Measurements from ENCODE around the gene NUP210. TPM values are rescaled to one million over a fixed set of nuclear protein-coding genes. Genes with fewer than 3 reads are reported as not detected.

Gene NUP210
- total RNA-seq, 1 donor, result under 0.01 TPM

DNA sequence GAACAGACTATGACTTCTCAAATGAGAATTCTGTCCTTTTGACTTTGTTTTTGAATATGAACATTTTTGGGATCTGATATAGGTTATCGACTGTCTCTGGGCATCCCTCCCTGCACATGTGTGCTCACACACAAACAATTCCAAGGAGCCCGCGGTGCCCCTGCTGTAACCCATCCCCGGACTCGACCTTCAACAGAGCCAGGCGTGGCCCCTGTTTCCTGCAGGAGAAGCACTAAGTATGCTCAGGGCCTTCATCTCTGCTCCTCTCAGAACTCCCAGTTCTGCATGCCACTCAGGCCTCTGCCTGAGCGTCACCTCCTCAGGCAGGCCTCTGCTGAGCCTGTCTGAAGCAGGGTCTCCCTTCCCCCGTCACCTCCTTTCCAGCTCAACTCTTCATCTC lies 57.6 kb downstream of the NUP210 start:
- Histone ChIP-seq H2AFZ (ENCODE audit: low read length) (no peak overlapping the region), H3K36me3 (ENCODE audit: insufficient read depth, low read length) (no peaks in the 10 kb centered on the region), H3K79me2 (ENCODE audit: insufficient read depth, low read length) (no peaks in the 10 kb centered on the region), H4K20me1 (ENCODE audit: insufficient read depth, low read length) (no peaks in the 10 kb centered on the region), H3K27me3 (ENCODE audit: insufficient read depth, low read length) (peaks cover 4% of the 10 kb centered on the region), H3K4me2 (ENCODE audit: insufficient read depth, low read length) (no peak overlapping the region), H3K4me1 (ENCODE audit: insufficient read depth, low read length) (no peaks in the 10 kb centered on the region), H3K27ac (ENCODE audit: low read depth, low read length) (no peak overlapping the region), H3K9me3 (ENCODE audit: low read depth, low read length) (no peaks in the 10 kb centered on the region), H3K4me3 (ENCODE audit: insufficient read depth, low read length) (no peak overlapping the region)
- no peak for DNase-seq (ENCODE audit: insufficient read length, low spot score, missing footprints)
- TF ChIP-seq CTCF (IDR thresholded peaks at IDR 0.05; ENCODE audit: extremely low read depth, low read depth, low read length), result no peak

GRCh38 chr3:13359916-13360315 lies 60.2 kb downstream of the NUP210 start:
- Histone ChIP-seq H3K4me2 (ENCODE audit: insufficient read depth, low read length) (no peak overlapping the region), H3K9me3 (ENCODE audit: low read depth, low read length) (no peaks in the 10 kb centered on the region), H2AFZ (ENCODE audit: low read length) (no peak overlapping the region), H3K27ac (ENCODE audit: low read depth, low read length) (no peak overlapping the region), H4K20me1 (ENCODE audit: insufficient read depth, low read length) (no peaks in the 10 kb centered on the region), H3K27me3 (ENCODE audit: insufficient read depth, low read length) (peaks cover 9% of the 10 kb centered on the region), H3K4me1 (ENCODE audit: insufficient read depth, low read length) (no peaks in the 10 kb centered on the region), H3K4me3 (ENCODE audit: insufficient read depth, low read length) (no peak overlapping the region), H3K36me3 (ENCODE audit: insufficient read depth, low read length) (no peaks in the 10 kb centered on the region), H3K79me2 (ENCODE audit: insufficient read depth, low read length) (no peaks in the 10 kb centered on the region)
- TF ChIP-seq CTCF (IDR thresholded peaks at IDR 0.05; ENCODE audit: extremely low read depth, low read depth, low read length), result no peak
- DNase-seq (ENCODE audit: insufficient read length, low spot score, missing footprints), result no peak

DNA sequence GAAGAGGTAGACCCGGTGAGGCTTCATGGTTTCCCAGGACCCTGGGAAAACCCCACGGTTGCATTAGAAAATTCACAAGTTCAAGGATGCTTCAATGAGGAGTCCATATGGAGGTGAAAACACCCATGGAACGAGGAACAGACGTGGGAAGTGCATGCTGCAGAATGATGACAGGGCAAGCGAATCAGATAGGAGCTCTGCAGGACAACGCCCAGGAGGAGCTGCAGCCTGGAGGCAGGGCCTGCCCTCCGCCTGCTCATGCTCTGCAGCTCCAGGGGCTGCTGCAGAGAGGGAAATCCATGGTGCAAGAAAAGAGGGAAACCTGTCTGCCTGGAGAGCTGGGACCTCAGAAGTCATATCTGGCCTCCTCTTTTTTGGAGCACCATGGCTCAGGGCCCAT lies 61.5 kb downstream of the NUP210 start:
- no peak for DNase-seq (ENCODE audit: insufficient read length, low spot score, missing footprints)
- no peak for TF ChIP-seq CTCF (IDR thresholded peaks at IDR 0.05; ENCODE audit: extremely low read depth, low read depth, low read length)
- Histone ChIP-seq H3K36me3 (ENCODE audit: insufficient read depth, low read length) (no peaks in the 10 kb centered on the region), H4K20me1 (ENCODE audit: insufficient read depth, low read length) (no peaks in the 10 kb centered on the region), H3K9me3 (ENCODE audit: low read depth, low read length) (no peaks in the 10 kb centered on the region), H3K27ac (ENCODE audit: low read depth, low read length) (no peak overlapping the region), H3K79me2 (ENCODE audit: insufficient read depth, low read length) (no peaks in the 10 kb centered on the region), H3K4me2 (ENCODE audit: insufficient read depth, low read length) (no peak overlapping the region), H3K4me3 (ENCODE audit: insufficient read depth, low read length) (no peak overlapping the region), H3K27me3 (ENCODE audit: insufficient read depth, low read length) (peaks cover 11% of the 10 kb centered on the region), H3K4me1 (ENCODE audit: insufficient read depth, low read length) (no peaks in the 10 kb centered on the region), H2AFZ (ENCODE audit: low read length) (no peak overlapping the region)

DNA sequence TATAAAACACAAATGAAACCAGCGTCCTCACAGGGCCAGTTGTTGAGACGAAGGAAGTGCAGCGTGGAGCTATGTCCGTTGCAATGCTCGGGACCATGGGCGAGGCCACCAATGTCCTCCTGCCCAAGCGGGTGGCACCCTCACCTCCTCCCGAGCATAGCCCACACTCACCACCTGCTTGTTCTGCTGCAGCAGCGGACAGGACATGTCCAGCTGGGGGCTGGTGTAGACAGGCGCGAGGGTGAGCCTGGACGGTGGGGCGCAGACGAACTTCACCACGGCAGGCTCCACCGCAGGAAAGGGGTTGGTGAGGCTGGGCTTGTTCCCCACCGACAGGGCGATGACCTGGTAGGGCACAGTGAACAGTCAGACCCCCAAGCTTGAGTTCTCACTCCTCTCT lies 62.1 kb downstream of the NUP210 start:
- H3K4me1 ChIP-seq (ENCODE audit: insufficient read depth, low read length), result peaks cover 1% of the 10 kb centered on the region
- H4K20me1 ChIP-seq (ENCODE audit: insufficient read depth, low read length), result no peaks in the 10 kb centered on the region
- no peaks in the 10 kb centered on the region for H3K79me2 ChIP-seq (ENCODE audit: insufficient read depth, low read length)
- no peak for DNase-seq (ENCODE audit: insufficient read length, low spot score, missing footprints)
- H3K9me3 ChIP-seq (ENCODE audit: low read depth, low read length), result no peaks in the 10 kb centered on the region
- H3K27ac ChIP-seq (ENCODE audit: low read depth, low read length), result no peak overlapping the region
- TF ChIP-seq CTCF (IDR thresholded peaks at IDR 0.05; ENCODE audit: extremely low read depth, low read depth, low read length), result no peak
- H3K4me2 ChIP-seq (ENCODE audit: insufficient read depth, low read length), result no peak overlapping the region
- no peak overlapping the region for H3K4me3 ChIP-seq (ENCODE audit: insufficient read depth, low read length)
- no peaks in the 10 kb centered on the region for H3K36me3 ChIP-seq (ENCODE audit: insufficient read depth, low read length)
- H3K27me3 ChIP-seq (ENCODE audit: insufficient read depth, low read length), result peaks cover 11% of the 10 kb centered on the region
- H2AFZ ChIP-seq (ENCODE audit: low read length), result no peak overlapping the region
